Gastrocnemius medialis (tissue), 4 donors: ENCODE measurements around the gene AKAP6.

Source experiments
- CTCF ChIP-seq, 5 experiments: fragments of 450-650 bp in 3 of 5; fragments of 200-600 bp in 2 of 5; sonication (generic) in 2 of 5; IDR thresholded peaks in 4 of 5; conservative IDR thresholded peaks in 1 of 5; 1 replicate in 4 of 5; 2 replicates in 1 of 5; pipeline ENCODE4 v1.5.1; 2016 to 2019; ENCODE audit warnings: antibody characterized with exemption in 5 of 5, mild to moderate bottlenecking in 3 of 5, moderate library complexity in 3 of 5
- POLR2A ChIP-seq, 2 donors: fragments of 450-650 bp; IDR thresholded peaks; one replicate each; pipeline ENCODE4 v1.6.1; 2017; ENCODE audit warnings: antibody characterized with exemption in 2 of 2, mild to moderate bottlenecking in 2 of 2, moderate library complexity in 2 of 2

DNA sequence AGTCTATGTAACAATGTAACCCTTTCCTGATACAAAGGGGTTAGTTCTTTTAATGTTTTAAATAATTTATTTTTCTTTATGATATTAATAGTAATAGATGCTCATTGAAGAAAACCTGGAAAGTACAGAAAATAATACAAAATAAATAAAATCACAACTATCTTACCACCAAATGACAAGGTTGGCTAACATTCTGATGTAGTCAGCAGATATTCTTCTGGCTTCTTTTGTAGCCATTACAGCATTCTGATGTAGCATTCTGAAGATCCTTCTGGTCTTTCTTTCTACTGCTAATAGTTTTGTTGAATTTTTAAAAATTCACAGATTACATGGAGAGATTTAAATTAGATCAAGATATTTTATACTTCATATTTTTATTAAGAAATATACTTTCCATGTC lies 301.6 kb downstream of the AKAP6 start:
- TF ChIP-seq CTCF (IDR thresholded peaks at IDR 0.05 in 4 of 5, conservative IDR thresholded peaks at IDR 0.05 in 1 of 5) (no peak), POLR2A (IDR thresholded peaks at IDR 0.05) (no peak)
